ENCODE results near the gene PAOX. TPM values are rescaled to one million over a fixed set of nuclear protein-coding genes. Genes with fewer than 3 reads are reported as not detected.

PAOX gene
- total and polyA plus RNA-seq, 2 of the 13 experiments (the other 11 are each of a cell fraction or from before 2014, with no cell fraction given), result 0.49 to 0.77 TPM

DNA sequence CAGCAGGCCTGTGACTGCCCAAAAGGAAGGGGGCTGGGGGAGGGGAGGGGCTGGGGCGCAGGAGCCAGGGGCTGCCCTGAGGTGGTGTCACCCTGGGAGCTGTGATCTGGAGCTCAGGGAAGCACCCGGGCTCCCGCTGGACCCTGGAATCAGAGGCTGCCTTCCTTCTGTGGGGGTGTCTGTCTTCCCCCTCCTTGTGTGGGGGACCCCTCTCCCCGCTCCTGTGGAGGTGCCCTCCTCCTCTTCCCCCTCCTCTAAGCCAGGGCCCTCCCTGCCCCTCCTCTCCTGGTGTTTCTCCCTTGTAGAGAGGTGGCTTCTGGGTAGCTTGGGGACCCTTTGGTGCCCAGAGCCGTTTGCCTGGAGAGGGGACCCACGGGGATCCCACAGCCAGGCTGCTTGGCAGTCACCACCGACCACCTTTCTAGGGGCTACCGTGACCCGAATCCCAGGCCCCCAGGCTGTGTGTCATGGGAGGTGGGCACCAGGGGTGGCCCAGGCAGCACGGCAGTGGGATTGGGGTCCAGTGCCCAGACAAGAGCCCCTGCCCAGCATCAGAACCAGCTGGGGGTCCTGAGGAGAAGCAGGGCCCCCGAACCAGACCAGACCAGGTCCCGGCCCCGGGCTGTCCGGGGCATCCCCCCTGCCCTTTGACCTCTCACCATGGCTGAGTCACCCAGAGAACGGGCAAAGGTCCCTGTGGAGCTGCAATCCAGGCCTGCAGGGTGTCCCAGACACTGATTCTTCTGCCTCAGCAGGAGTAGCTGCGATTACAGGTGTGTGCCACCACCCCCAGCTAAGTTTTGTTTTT is 31.1 kb upstream of the PAOX start (continued):
- TF ChIP-seq HOMEZ (CRISPR knock-in tag; IDR thresholded peaks at IDR 0.05; ENCODE audit: low read depth) (no peak), ARID4A (CRISPR knock-in tag; IDR thresholded peaks at IDR 0.05; ENCODE audit: borderline replicate concordance) (no peak; the same call in 1 of the 2 replicates), ZNF773 (CRISPR knock-in tag; IDR thresholded peaks at IDR 0.05; ENCODE audit: borderline replicate concordance) (no peak), TFAP4 (IDR thresholded peaks at IDR 0.05; ENCODE audit: borderline replicate concordance, low read depth) (no peak), STAT5B (CRISPR knock-in tag; IDR thresholded peaks at IDR 0.05) (no peak), ATF3 (CRISPR knock-in tag; IDR thresholded peaks at IDR 0.05) (peak; percentile 95), ZNF264 (CRISPR knock-in tag; IDR thresholded peaks at IDR 0.05) (no peak), ZNF761 (CRISPR knock-in tag; conservative IDR thresholded peaks at IDR 0.05) (0 out of 2 replicates have a peak, but pooled peaks have one; percentile 77), ZKSCAN5 (CRISPR knock-in tag; IDR thresholded peaks at IDR 0.05) (no peak), ZNF367 (CRISPR knock-in tag; IDR thresholded peaks at IDR 0.05; ENCODE audit: borderline replicate concordance) (no peak), ZNF501 (CRISPR knock-in tag; IDR thresholded peaks at IDR 0.05) (peak; percentile 58), YEATS4 (CRISPR knock-in tag; IDR thresholded peaks at IDR 0.05; ENCODE audit: borderline replicate concordance) (no peak), FLYWCH1 (CRISPR knock-in tag; IDR thresholded peaks at IDR 0.05) (no peak)
- TF ChIP-seq, protein P1, sequence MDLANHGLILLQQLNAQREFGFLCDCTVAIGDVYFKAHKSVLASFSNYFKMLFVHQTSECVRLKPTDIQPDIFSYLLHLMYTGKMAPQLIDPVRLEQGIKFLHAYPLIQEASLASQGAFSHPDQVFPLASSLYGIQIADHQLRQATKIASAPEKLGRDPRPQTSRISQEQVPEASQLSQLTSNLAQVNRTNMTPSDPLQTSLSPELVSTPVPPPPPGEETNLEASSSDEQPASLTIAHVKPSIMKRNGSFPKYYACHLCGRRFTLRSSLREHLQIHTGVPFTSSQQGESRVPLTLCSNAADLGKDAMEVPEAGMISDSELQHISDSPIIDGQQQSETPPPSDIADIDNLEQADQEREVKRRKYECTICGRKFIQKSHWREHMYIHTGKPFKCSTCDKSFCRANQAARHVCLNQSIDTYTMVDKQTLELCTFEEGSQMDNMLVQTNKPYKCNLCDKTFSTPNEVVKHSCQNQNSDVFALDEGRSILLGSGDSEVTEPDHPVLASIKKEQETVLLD (CRISPR knock-in tag; IDR thresholded peaks at IDR 0.05; ENCODE audit: low read depth), result no peak
- TF ChIP-seq, protein P2, sequence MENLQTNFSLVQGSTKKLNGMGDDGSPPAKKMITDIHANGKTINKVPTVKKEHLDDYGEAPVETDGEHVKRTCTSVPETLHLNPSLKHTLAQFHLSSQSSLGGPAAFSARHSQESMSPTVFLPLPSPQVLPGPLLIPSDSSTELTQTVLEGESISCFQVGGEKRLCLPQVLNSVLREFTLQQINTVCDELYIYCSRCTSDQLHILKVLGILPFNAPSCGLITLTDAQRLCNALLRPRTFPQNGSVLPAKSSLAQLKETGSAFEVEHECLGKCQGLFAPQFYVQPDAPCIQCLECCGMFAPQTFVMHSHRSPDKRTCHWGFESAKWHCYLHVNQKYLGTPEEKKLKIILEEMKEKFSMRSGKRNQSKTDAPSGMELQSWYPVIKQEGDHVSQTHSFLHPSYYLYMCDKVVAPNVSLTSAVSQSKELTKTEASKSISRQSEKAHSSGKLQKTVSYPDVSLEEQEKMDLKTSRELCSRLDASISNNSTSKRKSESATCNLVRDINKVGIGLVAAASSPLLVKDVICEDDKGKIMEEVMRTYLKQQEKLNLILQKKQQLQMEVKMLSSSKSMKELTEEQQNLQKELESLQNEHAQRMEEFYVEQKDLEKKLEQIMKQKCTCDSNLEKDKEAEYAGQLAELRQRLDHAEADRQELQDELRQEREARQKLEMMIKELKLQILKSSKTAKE (CRISPR knock-in tag; IDR thresholded peaks at IDR 0.05; ENCODE audit: borderline replicate concordance), result no peak

All from HepG2 (cell line).